ENCODE results near the gene MAST3. TPM values are rescaled to one million over a fixed set of nuclear protein-coding genes. Genes with fewer than 3 reads are reported as not detected.

MAST3 gene
- polyA plus RNA-seq, 3 donors = 6.8 to 34.0 (median 12.4) TPM

DNA sequence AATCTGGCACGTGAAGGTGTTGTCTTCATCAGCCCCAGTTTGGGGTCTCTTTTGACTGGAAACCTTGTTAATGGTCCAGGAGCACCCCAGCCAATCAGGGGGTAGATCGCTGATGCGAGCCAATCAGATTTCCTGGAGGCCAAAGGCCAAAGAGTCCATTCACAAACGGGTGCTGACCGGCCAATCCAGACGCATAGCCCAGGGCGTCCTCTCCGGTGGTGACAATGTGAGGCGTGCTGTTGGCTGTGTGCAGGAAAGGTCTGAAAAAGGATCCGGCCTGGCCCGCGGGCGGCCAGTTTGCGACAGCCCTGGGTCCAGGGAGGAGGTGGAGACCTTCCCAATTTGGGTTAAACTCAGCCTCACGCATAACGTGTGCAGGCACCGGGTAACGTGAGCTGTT is 3.1 kb downstream of the MAST3 start:
- no peak overlapping the region for H3K27ac Mint-ChIP-seq
- TF ChIP-seq, protein P1, sequence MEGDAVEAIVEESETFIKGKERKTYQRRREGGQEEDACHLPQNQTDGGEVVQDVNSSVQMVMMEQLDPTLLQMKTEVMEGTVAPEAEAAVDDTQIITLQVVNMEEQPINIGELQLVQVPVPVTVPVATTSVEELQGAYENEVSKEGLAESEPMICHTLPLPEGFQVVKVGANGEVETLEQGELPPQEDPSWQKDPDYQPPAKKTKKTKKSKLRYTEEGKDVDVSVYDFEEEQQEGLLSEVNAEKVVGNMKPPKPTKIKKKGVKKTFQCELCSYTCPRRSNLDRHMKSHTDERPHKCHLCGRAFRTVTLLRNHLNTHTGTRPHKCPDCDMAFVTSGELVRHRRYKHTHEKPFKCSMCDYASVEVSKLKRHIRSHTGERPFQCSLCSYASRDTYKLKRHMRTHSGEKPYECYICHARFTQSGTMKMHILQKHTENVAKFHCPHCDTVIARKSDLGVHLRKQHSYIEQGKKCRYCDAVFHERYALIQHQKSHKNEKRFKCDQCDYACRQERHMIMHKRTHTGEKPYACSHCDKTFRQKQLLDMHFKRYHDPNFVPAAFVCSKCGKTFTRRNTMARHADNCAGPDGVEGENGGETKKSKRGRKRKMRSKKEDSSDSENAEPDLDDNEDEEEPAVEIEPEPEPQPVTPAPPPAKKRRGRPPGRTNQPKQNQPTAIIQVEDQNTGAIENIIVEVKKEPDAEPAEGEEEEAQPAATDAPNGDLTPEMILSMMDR (IDR thresholded peaks at IDR 0.05) = no peak
- H2AFZ ChIP-seq (ENCODE audit: insufficient read depth, low read depth, low read length, poor library complexity, severe bottlenecking) = no peak overlapping the region

DNA sequence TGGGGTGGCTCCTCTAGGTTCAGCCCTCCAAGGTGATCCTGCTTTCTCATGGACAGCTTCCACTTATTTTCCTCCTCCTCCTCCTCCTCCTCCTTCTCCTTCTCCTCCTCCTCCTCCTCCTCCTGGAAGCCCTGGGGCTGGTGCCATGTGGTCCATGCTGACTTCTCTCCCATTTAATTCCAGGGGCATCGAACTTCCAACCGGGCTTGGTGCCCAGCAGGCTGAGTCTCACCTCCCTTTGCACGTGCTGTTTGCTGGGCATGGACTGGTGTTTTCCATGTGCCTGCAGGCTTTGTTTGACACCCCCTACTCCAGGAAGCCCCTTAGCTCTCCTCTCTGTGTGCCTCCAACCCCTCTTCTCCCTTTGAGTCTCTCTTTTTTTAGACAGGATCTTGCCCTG is 3.7 kb downstream of the MAST3 start:
- peaks cover 14 to 19% (median 18%) of the 10 kb centered on the region in 3 donors for H3K27me3 Mint-ChIP-seq (ENCODE audit: low read depth in 3 of 3)
- peaks cover 4 to 14% of the 10 kb centered on the region in 2 donors for H3K36me3 Mint-ChIP-seq
- peak overlapping the region in 2 of 7 donors; percentile 46 to 55 for H3K27ac Mint-ChIP-seq
- H4K20me1 ChIP-seq (ENCODE audit: insufficient read depth, low read length) = no peaks in the 10 kb centered on the region
- DNase-seq = no peak
- no peaks in the 10 kb centered on the region for H3K36me3 ChIP-seq (replicated peaks in 1 of 2; ENCODE audit: control insufficient read depth in 1 of 2, insufficient read depth in 2 of 2, low read length in 2 of 2)
- H2AFZ ChIP-seq (ENCODE audit: insufficient read depth, low read depth, low read length, poor library complexity, severe bottlenecking) = no peak overlapping the region
- TF ChIP-seq, protein P1 (IDR thresholded peaks at IDR 0.05) = no peak
- no peak overlapping the region for H3K4me3 ChIP-seq (replicated peaks in 1 of 3; ENCODE audit: low read depth in 2 of 3, low read length in 3 of 3)
- H3K4me1 Mint-ChIP-seq = peaks cover 40% of the 10 kb centered on the region
- intact Hi-C loops (cut with micrococcal nuclease) = no loop called here
- H3K9me3 ChIP-seq (replicated peaks in 1 of 2; ENCODE audit: control insufficient read depth in 1 of 2, insufficient read depth in 1 of 2, low read length in 2 of 2) = no peaks in the 10 kb centered on the region
- no peak overlapping the region for H3K4me2 ChIP-seq (replicated peaks; ENCODE audit: extremely low read depth, low read length, poor library complexity, severe bottlenecking)
- no peak overlapping the region for H3K9ac ChIP-seq (ENCODE audit: insufficient read depth, low read length, poor library complexity, severe bottlenecking)
- H3K4me3 Mint-ChIP-seq = no peak overlapping the region
- no peak overlapping the region for H3K27ac ChIP-seq (ENCODE audit: low read depth in 1 of 2, low read length in 2 of 2)
- H3K4me1 ChIP-seq (ENCODE audit: control insufficient read depth in 1 of 2, insufficient read depth in 2 of 2, low read length in 2 of 2) = peaks cover 42 to 48% of the 10 kb centered on the region in 2 donors
- H3K27me3 ChIP-seq (ENCODE audit: control insufficient read depth in 2 of 2, insufficient read depth in 2 of 2, low read length in 2 of 2) = peaks cover 0 to 5% of the 10 kb centered on the region in 2 donors
- H3K79me2 ChIP-seq (ENCODE audit: insufficient read depth, low read length) = no peaks in the 10 kb centered on the region
- WGBS (ENCODE audit: insufficient coverage) = 80% methylated on average over 1 of the region's 3 CpGs
- H3K9me3 Mint-ChIP-seq = peaks cover 0 to 3% (median 0%) of the 10 kb centered on the region in 7 donors

More for the DNA sequence above, 3.1 kb downstream of the MAST3 start:
- H3K9me3 ChIP-seq (replicated peaks in 1 of 2; ENCODE audit: control insufficient read depth in 1 of 2, insufficient read depth in 1 of 2, low read length in 2 of 2) = no peaks in the 10 kb centered on the region
- no peak overlapping the region for H3K4me3 ChIP-seq (replicated peaks in 1 of 3; ENCODE audit: low read depth in 2 of 3, low read length in 3 of 3)
- no peak overlapping the region for H3K9ac ChIP-seq (ENCODE audit: insufficient read depth, low read length, poor library complexity, severe bottlenecking)
- no peak overlapping the region for H3K27ac ChIP-seq (ENCODE audit: low read depth in 1 of 2, low read length in 2 of 2)
- H3K4me1 ChIP-seq (ENCODE audit: control insufficient read depth in 1 of 2, insufficient read depth in 2 of 2, low read length in 2 of 2) = peaks cover 42 to 48% of the 10 kb centered on the region in 2 donors
- intact Hi-C loops (cut with micrococcal nuclease) = no loop called here
- Mint-ChIP-seq H3K9me3 (peaks cover 0 to 3% (median 0%) of the 10 kb centered on the region in 7 donors), H3K4me1 (peaks cover 40% of the 10 kb centered on the region), H3K27me3 (ENCODE audit: low read depth in 3 of 3) (peaks cover 14 to 18% (median 18%) of the 10 kb centered on the region in 3 donors), H3K4me3 (no peak overlapping the region), H3K36me3 (peaks cover 4 to 14% of the 10 kb centered on the region in 2 donors)
- H3K36me3 ChIP-seq (replicated peaks in 1 of 2; ENCODE audit: control insufficient read depth in 1 of 2, insufficient read depth in 2 of 2, low read length in 2 of 2) = no peaks in the 10 kb centered on the region
- peaks cover 0 to 5% of the 10 kb centered on the region in 2 donors for H3K27me3 ChIP-seq (ENCODE audit: control insufficient read depth in 2 of 2, insufficient read depth in 2 of 2, low read length in 2 of 2)
- DNase-seq = no peak
- H3K79me2 ChIP-seq (ENCODE audit: insufficient read depth, low read length) = no peaks in the 10 kb centered on the region
- WGBS (ENCODE audit: insufficient coverage) = 87% methylated on average over 15 of the region's 18 CpGs
- no peak overlapping the region for H3K4me2 ChIP-seq (replicated peaks; ENCODE audit: extremely low read depth, low read length, poor library complexity, severe bottlenecking)
- H4K20me1 ChIP-seq (ENCODE audit: insufficient read depth, low read length) = no peaks in the 10 kb centered on the region

All from CD14-positive monocyte (primary cell).